NCI-H1694 treated with DMSO at 0.1 percent for 48 hours (cell line): ENCODE results near the gene TWF2.
A peak's percentile ranks its signal among the peaks of the same experiment; 100 is the strongest.

Experiments
- DNase-seq: peaks from one replicate; lab custom pipeline; 2025; lab: John Stamatoyannopoulos, UW

TWF2 gene

GRCh38 chr3:52222319-52223221, 16.4 kb downstream of the TWF2 start:
- no peak for DNase-seq

GRCh38 chr3:52221563-52222318, 17.2 kb downstream of the TWF2 start:
- DNase-seq = no peak

- DNase-seq = no peak
Measured at GRCh38 chr3:52221141-52221562, 17.8 kb downstream of the TWF2 start.

GRCh38 chr3:52220380-52221026, 18.5 kb downstream of the TWF2 start:
- peak; percentile 16 for DNase-seq

GRCh38 chr3:52218937-52219650, 19.9 kb downstream of the TWF2 start:
- DNase-seq = no peak

- no peak for DNase-seq
Measured at GRCh38 chr3:52218454-52218853, 20.5 kb downstream of the TWF2 start.

- DNase-seq = no peak
Measured at GRCh38 chr3:52218026-52218425, 20.9 kb downstream of the TWF2 start.

- no peak for DNase-seq
Measured at GRCh38 chr3:52217409-52217805, 21.6 kb downstream of the TWF2 start.

- no peak for DNase-seq
Measured at GRCh38 chr3:52216585-52217408, 22.2 kb downstream of the TWF2 start.

- DNase-seq = no peak
Measured at GRCh38 chr3:52215351-52215750, 23.6 kb downstream of the TWF2 start.

GRCh38 chr3:52213901-52214300, 25.1 kb downstream of the TWF2 start:
- no peak for DNase-seq

- DNase-seq = no peak
Measured at GRCh38 chr3:52213005-52213404, 26.0 kb downstream of the TWF2 start.

- DNase-seq = no peak
Measured at GRCh38 chr3:52211268-52211891, 27.6 kb downstream of the TWF2 start.

- DNase-seq = no peak
Measured at GRCh38 chr3:52210550-52211046, 28.4 kb downstream of the TWF2 start.

GRCh38 chr3:52210037-52210436, 28.9 kb downstream of the TWF2 start:
- no peak for DNase-seq

GRCh38 chr3:52208556-52208955, 30.4 kb downstream of the TWF2 start:
- DNase-seq = no peak

- no peak for DNase-seq
Measured at GRCh38 chr3:52205727-52206372, 33.1 kb downstream of the TWF2 start.

- no peak for DNase-seq
Measured at GRCh38 chr3:52204337-52205073, 34.5 kb downstream of the TWF2 start.

- DNase-seq = no peak
Measured at GRCh38 chr3:52203701-52204100, 35.3 kb downstream of the TWF2 start.
